ENCODE results near the gene NAP1L3. TPM values are rescaled to one million over a fixed set of nuclear protein-coding genes. Genes with fewer than 3 reads are reported as not detected.

NAP1L3 gene
- total and polyA plus RNA-seq, 9 of the 15 experiments (the other 6 are each of a cell fraction or from before 2014, with no cell fraction given): not detected

DNA sequence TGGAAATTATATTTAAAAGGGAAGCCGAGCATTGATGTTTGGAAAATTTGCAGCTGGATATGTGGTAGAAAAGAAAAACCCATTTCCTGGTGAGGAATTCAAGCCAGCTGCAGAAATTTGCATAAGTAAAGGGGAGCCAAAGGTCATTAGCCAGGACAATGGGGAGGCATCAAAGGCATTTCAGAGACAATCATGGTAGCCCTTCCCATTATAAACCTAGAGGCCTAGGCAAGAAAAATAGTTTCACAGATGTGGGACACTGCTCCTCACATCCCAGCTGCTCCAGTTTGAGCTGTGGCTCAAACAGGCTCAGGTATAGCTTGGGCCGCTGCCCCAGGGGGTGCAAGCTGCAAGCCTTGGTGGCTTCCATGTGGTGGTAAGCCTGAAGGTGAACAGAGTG lies 35.8 kb downstream of the NAP1L3 start (continued):
- no peak for TF ChIP-seq ERF (CRISPR knock-in tag; IDR thresholded peaks at IDR 0.05)

Other genes with a start within 250 kb of the NAP1L3 start
- 0.09 TPM in 1 of 2 replicates, not detected in the other for gene FAM133A, start 628 bp upstream of the NAP1L3 start, total RNA-seq (2014; rRNA removed)
- 0.29 and 0.35 TPM in 2 replicates for gene FAM133A, start 628 bp upstream of the NAP1L3 start, total RNA-seq (2014; rRNA removed; fragmentation: Illumina TruSeq; extraction: Trizol)
- gene FAM133A, start 628 bp upstream of the NAP1L3 start, total RNA-seq (2015; rRNA removed; fragmentation: Illumina TruSeq; extraction: Trizol): 0.19 and 0.25 TPM in 2 replicates
- gene FAM133A, start 628 bp upstream of the NAP1L3 start, total RNA-seq (2021): 0.11 and 0.29 TPM in 2 replicates
- gene FAM133A, start 628 bp upstream of the NAP1L3 start, polyA plus RNA-seq (2011; rRNA removed): 0.07 and 0.11 TPM in 2 replicates
- gene FAM133A, start 628 bp upstream of the NAP1L3 start, polyA plus RNA-seq (2014; fragmentation: Illumina TruSeq; extraction: Trizol): 0.22 and 0.31 TPM in 2 replicates
- under 1 TPM; 0.18 to 0.24 TPM for gene FAM133A, start 628 bp upstream of the NAP1L3 start, polyA plus RNA-seq (2014; fragmentation: Nextera tagmentation; extraction: Ambion mirVana)
- 0.03 and 0.08 TPM in 2 replicates for gene FAM133A, start 628 bp upstream of the NAP1L3 start, polyA plus RNA-seq (2014; rRNA removed)

All from K562 (cell line).